ENCODE measurements around the gene RBM10. TPM values are rescaled to one million over a fixed set of nuclear protein-coding genes. Genes with fewer than 3 reads are reported as not detected.

Gene RBM10
- polyA plus RNA-seq, 3 donors from 2014 or later, result 15.1 to 34.1 (median 18.0) TPM

DNA sequence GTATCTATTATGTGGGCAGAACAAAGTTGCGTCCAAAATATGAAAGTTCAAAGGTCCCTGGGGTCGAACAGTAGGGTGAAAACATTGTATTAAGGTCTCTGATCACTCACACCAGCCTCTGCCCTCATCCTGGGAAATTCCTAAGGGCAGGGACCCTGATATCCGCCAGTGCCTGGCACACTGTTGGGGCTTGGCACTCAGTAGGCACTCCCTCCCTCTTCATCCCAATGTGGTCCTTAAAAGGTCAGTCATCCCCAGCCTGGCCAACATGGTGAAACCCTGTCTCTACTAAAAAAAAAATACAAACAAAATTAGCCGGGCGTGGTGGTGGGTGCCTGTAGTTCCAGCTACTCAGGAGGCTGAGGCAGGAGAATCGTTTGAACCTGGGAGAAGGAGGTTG is 6.8 kb upstream of the RBM10 start:
- peaks cover under 1% of the 10 kb centered on the region in 2 donors for H3K4me1 Mint-ChIP-seq
- peaks cover 0 to 5% (median 2%) of the 10 kb centered on the region in 3 donors for H3K27me3 Mint-ChIP-seq (ENCODE audit: low read depth in 3 of 3)
- H3K27ac Mint-ChIP-seq, result no peak overlapping the region
- no peaks in the 10 kb centered on the region for H3K36me3 Mint-ChIP-seq
- no peak for DNase-seq
- H3K4me3 Mint-ChIP-seq, result no peak overlapping the region
- H3K9me3 Mint-ChIP-seq, result peaks cover 0 to 1% (median 0%) of the 10 kb centered on the region in 6 donors

DNA sequence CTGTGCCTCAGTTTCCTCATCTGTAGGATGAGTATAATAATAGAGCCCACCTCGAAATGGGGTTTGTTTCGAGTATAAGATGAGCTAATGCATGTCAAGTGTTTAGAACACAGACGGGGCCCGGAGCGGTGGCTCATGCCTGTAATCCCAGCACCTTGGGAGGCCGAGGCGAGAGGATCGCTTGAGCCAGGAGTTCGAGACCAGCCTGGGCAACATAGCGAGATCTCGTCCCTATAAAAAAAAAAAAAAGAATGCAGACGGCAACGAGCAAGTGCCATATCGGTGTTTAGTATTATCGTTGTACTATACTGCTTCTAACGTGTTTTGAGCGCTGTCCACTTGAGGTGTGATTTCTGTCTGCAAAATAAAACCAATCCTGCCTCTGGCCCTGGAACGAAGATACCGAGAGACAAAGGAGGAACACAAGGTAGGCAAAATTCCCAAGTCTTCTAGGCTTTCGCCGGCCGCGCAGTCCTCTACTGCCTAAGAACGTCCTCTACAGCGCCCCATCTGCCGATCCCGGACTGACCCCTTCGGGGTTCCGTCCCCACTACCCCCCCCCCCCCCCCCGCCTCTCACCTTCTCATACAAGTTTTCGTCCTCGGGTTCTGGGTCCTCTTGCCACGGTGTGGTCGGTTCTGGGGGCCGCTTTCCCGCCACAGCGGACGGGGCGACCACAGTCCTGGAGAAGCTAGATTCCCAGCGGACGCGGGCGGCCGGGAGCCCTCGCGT is 961 bp upstream of the RBM10 start:
- Mint-ChIP-seq H3K27ac (peak overlapping the region; percentile 95 to 98 (median 96)), H3K9me3 (peaks cover 0 to 3% (median 0%) of the 10 kb centered on the region in 6 donors), H3K36me3 (no peaks in the 10 kb centered on the region), H3K27me3 (ENCODE audit: low read depth in 3 of 3) (peaks cover 11 to 17% (median 15%) of the 10 kb centered on the region in 3 donors), H3K4me3 (peak overlapping the region; percentile 95 to 97 (median 97)), H3K4me1 (peaks cover 34 to 38% of the 10 kb centered on the region in 2 donors)
- peak in 1 of 3 donors; percentile 10 for DNase-seq

DNA sequence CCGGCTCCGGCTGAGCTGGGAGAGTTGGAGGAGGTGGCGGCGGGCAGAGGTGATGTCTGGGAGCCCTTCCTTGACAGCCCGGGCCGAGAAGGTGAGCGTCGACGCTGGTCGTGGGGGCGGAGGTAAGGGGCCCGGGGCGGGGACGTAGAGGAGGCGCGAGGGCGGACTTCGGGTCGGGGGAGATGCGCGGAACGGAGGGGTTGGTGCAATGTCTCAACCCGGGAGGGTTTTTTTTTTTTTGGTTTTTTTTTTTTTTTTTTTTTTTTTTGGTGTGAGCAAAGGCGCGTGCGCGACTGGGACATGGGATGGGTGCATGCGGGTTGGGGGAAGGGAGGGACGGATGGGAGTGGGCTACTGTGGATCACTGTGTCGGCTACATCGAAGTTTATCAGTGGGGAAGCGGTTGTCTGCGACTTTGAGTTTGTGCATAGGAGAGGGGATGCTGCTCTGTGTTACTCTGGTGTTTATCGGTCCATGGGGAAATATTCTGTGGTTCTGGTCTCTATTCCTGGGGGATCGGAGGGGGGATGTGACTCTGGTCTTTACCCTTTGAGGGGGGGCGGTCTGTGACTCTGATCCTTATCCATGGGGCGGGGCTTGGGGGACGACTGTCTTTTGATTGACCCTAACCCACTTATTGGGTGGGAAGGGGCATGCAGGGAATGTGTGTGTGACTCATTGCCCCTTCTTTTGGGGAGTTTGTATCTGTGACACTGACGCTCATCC is 537 bp downstream of the RBM10 start:
- Mint-ChIP-seq H3K4me1 (peaks cover 36 to 38% of the 10 kb centered on the region in 2 donors), H3K4me3 (peak overlapping the region; percentile 95 to 97 (median 97)), H3K27me3 (ENCODE audit: low read depth in 3 of 3) (peaks cover 10 to 17% (median 16%) of the 10 kb centered on the region in 3 donors), H3K9me3 (peaks cover 0 to 1% (median 0%) of the 10 kb centered on the region in 6 donors), H3K36me3 (no peaks in the 10 kb centered on the region), H3K27ac (peak overlapping the region; percentile 95 to 98 (median 96))
- DNase-seq, result no peak

DNA sequence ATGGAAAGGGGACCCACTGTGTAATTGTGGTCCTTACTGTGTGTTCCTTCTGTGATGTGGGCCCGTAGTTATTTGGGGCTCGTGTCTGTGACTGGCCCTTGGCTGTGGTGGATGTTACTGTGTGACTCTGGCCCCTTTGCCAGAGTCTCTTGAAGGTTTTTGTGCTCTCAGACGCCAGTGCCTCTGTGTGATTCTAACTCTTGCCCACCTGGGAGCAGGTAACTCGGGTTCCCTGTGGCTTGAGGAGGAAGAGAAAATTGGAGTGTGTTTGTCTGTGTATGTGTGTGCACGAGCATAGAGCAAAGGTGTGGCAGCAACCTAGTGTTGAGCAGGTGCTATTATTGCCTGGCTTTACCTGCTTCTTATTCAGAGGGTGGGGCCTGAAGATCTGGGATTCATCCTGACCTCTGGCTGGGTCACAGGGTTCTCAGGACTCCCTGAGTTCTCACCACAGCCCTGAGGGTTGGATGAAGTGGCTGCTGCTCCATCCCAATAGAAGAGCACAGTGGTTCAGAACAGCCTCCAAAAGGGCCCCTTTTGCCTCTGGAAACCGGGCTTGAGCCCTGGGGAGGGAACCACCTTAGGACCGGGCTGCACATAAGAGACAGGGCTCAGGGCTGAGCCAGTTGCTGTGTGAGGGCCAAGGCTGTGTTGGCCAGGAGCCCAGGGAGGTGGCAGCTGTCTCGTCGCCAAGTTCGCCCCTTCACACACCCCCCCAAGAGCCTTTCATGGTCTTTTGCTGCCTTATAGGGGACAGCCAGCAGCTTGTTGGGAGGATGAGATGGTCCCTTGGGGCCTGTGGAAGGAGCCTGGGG is 1.3 kb downstream of the RBM10 start:
- peaks cover 10 to 16% (median 15%) of the 10 kb centered on the region in 3 donors for H3K27me3 Mint-ChIP-seq (ENCODE audit: low read depth in 3 of 3)
- peaks cover 0 to 1% (median 0%) of the 10 kb centered on the region in 6 donors for H3K9me3 Mint-ChIP-seq
- peaks cover 36 to 38% of the 10 kb centered on the region in 2 donors for H3K4me1 Mint-ChIP-seq
- DNase-seq, result no peak
- peak overlapping the region; percentile 95 to 97 (median 97) for H3K4me3 Mint-ChIP-seq
- H3K36me3 Mint-ChIP-seq, result no peaks in the 10 kb centered on the region
- H3K27ac Mint-ChIP-seq, result peak overlapping the region; percentile 61 to 98 (median 96)

DNA sequence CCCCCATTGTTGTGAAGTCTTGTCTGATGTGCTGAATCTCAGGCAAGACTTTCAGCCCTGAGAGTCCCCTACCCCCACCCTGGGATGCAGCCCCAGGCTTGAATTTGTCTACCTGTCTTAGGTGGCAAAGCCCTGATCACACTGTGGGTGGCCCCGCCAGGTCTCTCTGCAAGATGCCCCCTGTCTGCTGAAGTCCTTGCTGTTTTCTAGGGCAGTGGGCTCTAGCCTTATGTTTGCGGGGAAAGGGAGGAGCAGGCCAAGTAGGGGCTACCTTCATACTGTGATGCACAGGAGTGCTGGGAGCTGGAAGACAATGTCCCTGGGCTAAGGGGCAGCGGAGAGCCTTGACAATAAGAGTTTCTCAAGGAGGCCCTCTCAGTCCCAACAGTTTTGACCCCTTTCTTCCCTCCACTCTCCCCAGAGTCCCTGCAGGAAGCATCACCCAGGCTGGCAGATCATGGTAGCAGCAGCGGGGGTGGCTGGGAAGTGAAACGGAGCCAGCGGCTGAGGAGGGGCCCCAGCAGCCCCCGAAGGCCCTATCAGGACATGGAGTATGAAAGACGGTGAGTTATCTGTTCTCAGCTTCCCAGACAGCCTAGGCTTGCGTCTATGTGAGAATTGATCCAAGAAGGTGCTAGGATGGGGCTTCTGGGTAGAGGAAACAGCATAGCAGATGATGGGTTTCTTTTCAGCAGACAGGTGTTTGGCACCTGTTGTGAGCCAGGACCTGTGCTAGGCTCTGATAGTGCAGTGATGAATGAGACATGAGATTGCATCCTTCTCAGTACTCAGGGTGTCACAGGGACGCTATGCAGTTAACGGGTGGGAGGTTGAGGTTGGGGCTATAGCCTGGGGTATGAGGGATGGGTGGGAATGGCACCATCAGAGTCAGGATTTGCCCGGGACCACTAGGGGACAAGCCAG is 2.2 kb downstream of the RBM10 start:
- peaks cover 36 to 38% of the 10 kb centered on the region in 2 donors for H3K4me1 Mint-ChIP-seq
- H3K4me3 Mint-ChIP-seq, result peak overlapping the region in 3 of 5 donors; percentile 7 to 46 (median 34)
- H3K36me3 Mint-ChIP-seq, result no peaks in the 10 kb centered on the region
- DNase-seq, result no peak
- H3K27me3 Mint-ChIP-seq (ENCODE audit: low read depth in 3 of 3), result peaks cover 10 to 16% (median 15%) of the 10 kb centered on the region in 3 donors
- peaks cover 0 to 1% (median 0%) of the 10 kb centered on the region in 6 donors for H3K9me3 Mint-ChIP-seq
- H3K27ac Mint-ChIP-seq, result peak overlapping the region in 2 of 6 donors; percentile 25 to 36

DNA sequence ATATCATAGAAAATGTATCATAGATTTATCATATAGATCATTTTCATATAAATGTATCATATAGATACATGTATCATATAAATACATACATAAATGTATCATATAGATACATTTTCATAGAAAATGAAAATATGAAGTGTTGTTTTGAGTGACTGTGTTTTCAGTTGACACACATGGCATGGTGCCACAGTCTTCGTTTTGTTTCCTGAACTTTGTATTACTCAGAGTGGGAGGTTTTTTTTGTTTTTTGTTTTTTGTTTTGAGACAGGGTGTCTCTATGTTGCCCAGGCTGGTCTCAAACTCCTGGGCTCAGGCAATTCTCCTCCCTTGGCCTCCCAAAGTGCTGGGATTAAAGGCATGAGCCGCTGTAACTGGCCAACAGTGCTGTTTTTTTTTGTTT is 3.9 kb downstream of the RBM10 start:
- peaks cover 10 to 16% (median 15%) of the 10 kb centered on the region in 3 donors for H3K27me3 Mint-ChIP-seq (ENCODE audit: low read depth in 3 of 3)
- no peaks in the 10 kb centered on the region for H3K36me3 Mint-ChIP-seq
- DNase-seq, result no peak
- peaks cover 29 to 30% of the 10 kb centered on the region in 2 donors for H3K4me1 Mint-ChIP-seq
- no peak overlapping the region for H3K27ac Mint-ChIP-seq
- H3K9me3 Mint-ChIP-seq, result peaks cover 0 to 1% (median 0%) of the 10 kb centered on the region in 6 donors
- H3K4me3 Mint-ChIP-seq, result no peak overlapping the region

DNA sequence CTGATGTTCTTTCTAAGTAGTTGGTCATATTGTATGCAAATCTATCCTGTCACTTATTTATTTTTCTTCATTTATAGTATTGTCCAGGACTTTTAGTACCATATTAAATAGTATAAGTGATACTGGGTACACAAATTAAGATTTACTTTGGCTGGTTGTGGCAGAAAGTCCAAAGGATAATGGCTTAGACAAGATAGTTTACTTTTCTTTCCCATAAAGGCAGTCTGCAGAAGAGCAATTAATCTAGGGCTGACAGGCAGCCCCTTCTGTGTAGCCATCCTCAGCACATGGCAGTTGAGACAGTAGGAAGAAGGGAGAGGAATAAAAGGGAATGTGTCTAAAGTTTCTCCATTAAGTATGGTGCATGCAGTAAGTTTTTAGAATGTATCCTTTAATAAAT is 6.4 kb downstream of the RBM10 start:
- H3K36me3 Mint-ChIP-seq, result no peaks in the 10 kb centered on the region
- DNase-seq, result no peak
- no peaks in the 10 kb centered on the region for H3K9me3 Mint-ChIP-seq
- peaks cover 0 to 3% (median 2%) of the 10 kb centered on the region in 3 donors for H3K27me3 Mint-ChIP-seq (ENCODE audit: low read depth in 3 of 3)
- no peak overlapping the region for H3K27ac Mint-ChIP-seq
- H3K4me1 Mint-ChIP-seq, result peaks cover 13 to 21% of the 10 kb centered on the region in 2 donors
- no peak overlapping the region for H3K4me3 Mint-ChIP-seq

DNA sequence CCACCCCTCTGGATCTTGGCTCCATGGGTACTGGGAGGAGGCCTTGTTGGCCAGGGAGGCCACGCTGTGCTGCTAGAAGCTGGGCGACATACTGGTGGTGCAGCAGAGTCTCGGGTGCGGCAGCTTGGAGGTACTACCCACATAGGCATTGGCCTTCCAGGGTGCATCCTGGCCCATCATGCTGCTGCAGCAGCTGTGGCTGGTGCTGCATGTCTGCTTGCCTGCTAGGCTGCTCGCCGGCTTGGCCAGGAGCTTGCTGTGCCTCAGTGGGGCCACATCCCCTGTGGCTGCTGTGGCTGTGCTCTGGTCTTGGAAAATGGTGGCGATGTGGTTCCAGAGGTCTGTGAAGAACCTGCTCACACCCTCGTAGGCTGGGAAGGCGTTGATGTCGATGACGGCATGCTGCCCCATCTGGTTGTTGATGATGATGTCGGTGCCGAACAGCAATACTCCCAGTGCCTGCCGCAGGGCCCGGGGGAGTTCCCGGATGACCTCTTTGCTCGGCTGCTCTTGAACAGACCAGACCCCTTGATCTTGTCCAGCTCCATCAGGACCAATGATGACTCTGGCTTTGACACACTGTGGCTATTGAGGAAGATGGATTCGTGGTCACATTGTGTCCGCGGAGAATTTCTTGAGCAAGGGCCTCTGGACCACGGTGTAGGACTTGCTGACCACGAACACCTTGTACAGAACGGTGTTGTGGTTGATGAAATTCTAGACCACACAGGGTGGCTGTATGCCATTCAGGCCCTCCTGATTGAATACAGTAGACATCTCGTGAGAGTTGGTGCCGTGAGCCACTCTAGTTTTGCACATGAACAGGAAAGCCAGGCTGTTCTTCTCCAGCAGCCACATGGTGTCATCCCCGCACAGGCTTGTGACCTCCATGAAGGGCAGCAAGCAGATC is 11.8 kb downstream of the RBM10 start:
- Mint-ChIP-seq H3K36me3 (peaks cover 0 to 3% (median 0%) of the 10 kb centered on the region in 3 donors), H3K4me3 (peak overlapping the region in 1 of 5 donors; percentile 33)

DNA sequence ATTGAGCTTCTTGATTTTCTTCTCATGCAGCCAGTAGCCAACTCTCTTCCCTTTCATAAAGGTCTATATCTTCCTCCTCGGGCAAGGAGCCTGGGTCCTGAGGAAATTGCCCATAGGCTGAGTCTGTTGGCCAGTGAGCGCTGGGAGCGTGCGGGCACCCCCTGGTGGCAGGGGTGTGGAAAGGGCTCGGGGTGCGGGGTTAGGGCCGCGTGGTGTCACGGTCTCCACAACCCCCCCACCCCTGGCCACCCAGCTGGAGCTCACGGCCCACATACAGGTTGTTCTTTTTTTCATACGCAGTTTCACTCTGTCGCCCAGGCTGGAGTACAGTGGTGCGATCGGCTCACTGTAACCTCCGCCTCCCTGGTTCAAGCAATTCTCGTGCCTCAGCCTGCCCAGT is 13.1 kb downstream of the RBM10 start:
- Mint-ChIP-seq H3K27me3 (ENCODE audit: low read depth in 3 of 3) (peaks cover 0 to 6% (median 6%) of the 10 kb centered on the region in 3 donors), H3K4me1 (peaks cover 1 to 14% of the 10 kb centered on the region in 2 donors), H3K4me3 (no peak overlapping the region), H3K27ac (peak overlapping the region in 2 of 6 donors; percentile 21 to 67), H3K9me3 (no peaks in the 10 kb centered on the region), H3K36me3 (peaks cover 0 to 3% (median 0%) of the 10 kb centered on the region in 3 donors)
- peak in 1 of 3 donors; percentile 5 for DNase-seq

More for the DNA sequence above, 11.8 kb downstream of the RBM10 start:
- peak; percentile 22 to 31 (median 29) for DNase-seq
- Mint-ChIP-seq H3K27ac (peak overlapping the region in 4 of 6 donors; percentile 45 to 66 (median 51)), H3K27me3 (ENCODE audit: low read depth in 3 of 3) (peaks cover 0 to 6% (median 6%) of the 10 kb centered on the region in 3 donors), H3K9me3 (no peaks in the 10 kb centered on the region), H3K4me1 (peaks cover 0 to 14% of the 10 kb centered on the region in 2 donors)

DNA sequence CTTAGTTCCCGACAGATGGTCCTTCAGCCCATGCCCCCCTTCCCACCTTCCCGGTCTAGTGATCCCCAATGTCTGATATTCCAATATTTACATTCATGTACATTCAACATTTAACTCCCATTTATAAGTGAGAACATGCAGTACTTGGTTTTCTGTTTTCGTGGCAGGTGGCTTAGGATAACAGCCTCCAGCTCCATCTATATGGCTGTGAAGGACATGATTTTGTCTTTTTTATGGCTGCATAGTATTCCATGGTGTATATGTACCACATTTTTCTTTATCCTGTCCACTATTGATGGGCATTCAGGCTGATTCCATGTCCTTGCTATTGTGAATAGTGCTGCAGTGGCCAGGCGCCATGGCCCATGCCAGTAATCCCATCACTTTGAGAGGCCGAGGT is 13.8 kb downstream of the RBM10 start:
- Mint-ChIP-seq H3K27me3 (ENCODE audit: low read depth in 3 of 3) (peaks cover 0 to 6% (median 6%) of the 10 kb centered on the region in 3 donors), H3K36me3 (peaks cover 0 to 3% (median 0%) of the 10 kb centered on the region in 3 donors), H3K27ac (no peak overlapping the region), H3K4me3 (no peak overlapping the region), H3K9me3 (no peaks in the 10 kb centered on the region), H3K4me1 (peaks cover 1 to 14% of the 10 kb centered on the region in 2 donors)
- no peak for DNase-seq

DNA sequence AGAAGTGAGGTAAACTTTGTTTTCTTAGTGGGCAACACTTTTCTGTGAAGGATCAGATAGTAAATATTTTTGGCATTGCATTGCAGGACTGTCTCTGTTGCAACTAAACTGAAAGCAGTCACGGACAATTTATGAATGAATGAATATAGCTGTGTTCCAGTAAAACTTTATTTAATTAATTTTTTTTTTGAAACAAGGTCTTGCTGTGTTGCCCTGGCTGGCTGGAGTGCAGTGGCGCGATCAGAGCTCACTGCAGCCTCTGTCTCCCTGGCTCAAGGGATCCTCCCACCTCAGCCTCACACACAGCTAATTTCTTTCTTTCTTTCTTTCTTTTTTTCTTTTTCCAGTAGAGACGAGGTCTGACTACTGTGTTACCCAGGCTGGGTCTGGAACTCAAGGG is 15.8 kb downstream of the RBM10 start:
- Mint-ChIP-seq H3K9me3 (no peaks in the 10 kb centered on the region), H3K4me3 (no peak overlapping the region), H3K27me3 (ENCODE audit: low read depth in 3 of 3) (peaks cover 2 to 6% (median 6%) of the 10 kb centered on the region in 3 donors), H3K27ac (no peak overlapping the region), H3K4me1 (peaks cover 1 to 14% of the 10 kb centered on the region in 2 donors), H3K36me3 (peaks cover 0 to 3% (median 0%) of the 10 kb centered on the region in 3 donors)
- no peak for DNase-seq

Data from immature natural killer cell (primary cell).